Upper lobe of left lung (tissue), 4 donors: ENCODE results near the gene SORBS1.

Experiments used
- EP300 ChIP-seq, 4 donors: sonication (generic); formaldehyde crosslinking; IDR thresholded peaks; one replicate each; pipeline ENCODE4 v1.5.1; 2017; ENCODE audit warnings: antibody characterized with exemption in 4 of 4, control low read depth in 2 of 4
- POLR2A ChIP-seq, 4 donors: fragments of 450-650 bp; IDR thresholded peaks; one replicate each; pipeline ENCODE4 v1.5.1; 2016 to 2017; ENCODE audit warnings: antibody characterized with exemption in 4 of 4, mild to moderate bottlenecking in 2 of 4
- POLR2AphosphoS5 ChIP-seq, 2 donors: sonication (generic); formaldehyde crosslinking; IDR thresholded peaks; one replicate each; pipeline ENCODE4 v1.5.1; 2017; ENCODE audit warnings: antibody characterized with exemption in 2 of 2
- TF ChIP-seq, protein P1 (sequence below), 6 experiments: fragments of 450-650 bp in 4 of 6; fragments of 200-600 bp in 2 of 6; sonication (generic) in 2 of 6; IDR thresholded peaks; one replicate each; pipeline ENCODE4 v1.5.1; 2016 to 2019; ENCODE audit warnings: antibody characterized with exemption in 6 of 6

DNA sequence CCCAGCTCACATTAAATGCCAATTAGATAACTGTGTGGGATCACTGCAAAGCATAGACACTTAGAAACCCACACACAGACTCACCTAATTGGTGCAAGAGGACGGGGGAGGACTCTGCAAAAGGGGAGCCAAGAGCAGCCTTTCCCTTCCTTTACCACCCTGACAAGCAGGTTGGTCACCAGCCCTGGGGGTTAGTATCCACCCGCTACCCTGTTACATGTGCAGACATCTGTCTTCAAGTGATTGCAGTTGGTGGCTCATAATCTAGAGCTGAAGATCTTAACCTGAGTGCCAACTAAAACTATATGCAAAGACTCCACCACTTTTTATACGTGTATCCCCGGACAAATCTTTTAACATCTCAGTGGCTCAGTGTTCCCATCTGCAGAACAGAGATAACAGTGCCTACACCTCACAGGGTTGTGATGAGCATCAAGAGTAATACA lies 56.9 kb downstream of the SORBS1 start:
- TF ChIP-seq, protein P1, sequence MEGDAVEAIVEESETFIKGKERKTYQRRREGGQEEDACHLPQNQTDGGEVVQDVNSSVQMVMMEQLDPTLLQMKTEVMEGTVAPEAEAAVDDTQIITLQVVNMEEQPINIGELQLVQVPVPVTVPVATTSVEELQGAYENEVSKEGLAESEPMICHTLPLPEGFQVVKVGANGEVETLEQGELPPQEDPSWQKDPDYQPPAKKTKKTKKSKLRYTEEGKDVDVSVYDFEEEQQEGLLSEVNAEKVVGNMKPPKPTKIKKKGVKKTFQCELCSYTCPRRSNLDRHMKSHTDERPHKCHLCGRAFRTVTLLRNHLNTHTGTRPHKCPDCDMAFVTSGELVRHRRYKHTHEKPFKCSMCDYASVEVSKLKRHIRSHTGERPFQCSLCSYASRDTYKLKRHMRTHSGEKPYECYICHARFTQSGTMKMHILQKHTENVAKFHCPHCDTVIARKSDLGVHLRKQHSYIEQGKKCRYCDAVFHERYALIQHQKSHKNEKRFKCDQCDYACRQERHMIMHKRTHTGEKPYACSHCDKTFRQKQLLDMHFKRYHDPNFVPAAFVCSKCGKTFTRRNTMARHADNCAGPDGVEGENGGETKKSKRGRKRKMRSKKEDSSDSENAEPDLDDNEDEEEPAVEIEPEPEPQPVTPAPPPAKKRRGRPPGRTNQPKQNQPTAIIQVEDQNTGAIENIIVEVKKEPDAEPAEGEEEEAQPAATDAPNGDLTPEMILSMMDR (IDR thresholded peaks at IDR 0.05), result no peak
- TF ChIP-seq POLR2A (IDR thresholded peaks at IDR 0.05), result no peak
- TF ChIP-seq POLR2AphosphoS5 (IDR thresholded peaks at IDR 0.05), result no peak
- no peak for TF ChIP-seq EP300 (IDR thresholded peaks at IDR 0.05)
